H1 (cell line): Measurements from ENCODE around the gene C2CD4A. TPM values are rescaled to one million over a fixed set of nuclear protein-coding genes. Genes with fewer than 3 reads are reported as not detected.
A peak's percentile ranks its signal among the peaks of the same experiment; 100 is the strongest.

ENCODE experiments used
- CTCF ChIA-PET: fragments of 300-600 bp; sonication (Branson Sonifier 250); formaldehyde crosslinking; loops from one replicate; lab custom pipeline; 2021; ENCODE audit not compliant: partially characterized antibody; lab: Charles Lee
- POLR2A ChIA-PET: fragments of 300-600 bp; sonication (Branson Sonifier 250); formaldehyde crosslinking; loops from one replicate; lab custom pipeline; 2021; ENCODE audit warnings: inconsistent platforms; ENCODE audit not compliant: partially characterized antibody; lab: Charles Lee
- DNase-seq, 2 experiments: peaks; one replicate each; pipeline versions ENCODE4 v3.0.0 to v3.0.0-alpha.2; 2010 to 2022; ENCODE audit warnings: low spot score in 2 of 2, low read depth in 1 of 2, mixed read lengths in 1 of 2
- FAIRE-seq: peaks from 2 replicates; lab custom pipeline; 2011; peaks lifted over from hg19 to GRCh38; lab: Jason Lieb, UNC
- H2AFZ ChIP-seq: 2 replicates; pipeline ENCODE4 v1.8.1; 2012; ENCODE audit warnings: low read length, inconsistent platforms
- H2AK5ac ChIP-seq: 2 replicates; pipeline ENCODE4 v1.6.1; 2013; ENCODE audit warnings: low read depth, low read length
- H2BK120ac ChIP-seq: replicated peaks from 2 replicates; pipeline ENCODE3; 2013; ENCODE audit warnings: low read depth, low read length, inconsistent platforms
- H2BK12ac ChIP-seq: 2 replicates; pipeline ENCODE4 v1.6.1; 2013; ENCODE audit warnings: low read depth, low read length
- H2BK15ac ChIP-seq: 2 replicates; pipeline ENCODE4 v1.6.1; 2013; ENCODE audit warnings: low read length
- H2BK20ac ChIP-seq: 2 replicates; pipeline ENCODE4 v1.6.1; 2013; ENCODE audit warnings: low read length
- H2BK5ac ChIP-seq: 2 replicates; pipeline ENCODE4 v1.6.1; 2013; ENCODE audit warnings: low read depth, low read length
- H3K14ac ChIP-seq: 2 replicates; pipeline ENCODE4 v1.6.1; 2013; ENCODE audit warnings: inconsistent platforms; ENCODE audit not compliant: insufficient read length
- H3K18ac ChIP-seq: 2 replicates; pipeline ENCODE4 v1.6.1; 2013; ENCODE audit warnings: low read length; ENCODE audit errors: extremely low read depth
- H3K23ac ChIP-seq: 2 replicates; pipeline ENCODE4 v1.6.1; 2013; ENCODE audit warnings: inconsistent platforms; ENCODE audit not compliant: insufficient read length
- H3K23me2 ChIP-seq: 2 replicates; pipeline ENCODE4 v1.6.1; 2013; ENCODE audit warnings: low read depth, low read length
- H3K27ac ChIP-seq: 2 replicates; pipeline ENCODE4 v1.6.1; 2011; ENCODE audit warnings: low read depth, low read length, inconsistent platforms
- H3K27me3 ChIP-seq, 4 experiments: replicated peaks in 1 of 4; 1 replicate in 1 of 4; 2 replicates in 3 of 4; pipeline versions ENCODE4 v1.6.1 to v1.8.1; 2011 to 2013; ENCODE audit warnings: low read length in 3 of 4, mild to moderate bottlenecking in 3 of 4, inconsistent platforms in 2 of 4, mixed read lengths in 2 of 4, moderate library complexity in 1 of 4; ENCODE audit not compliant: control insufficient read depth in 3 of 4, insufficient read depth in 3 of 4; ENCODE audit errors: extremely low read depth in 1 of 4
- H3K36me3 ChIP-seq, 4 experiments: 2 replicates each; pipeline versions ENCODE4 v1.6.1 to v1.8.1; 2011 to 2013; ENCODE audit warnings: mild to moderate bottlenecking in 4 of 4, low read length in 3 of 4, moderate library complexity in 2 of 4, control low read depth in 1 of 4, inconsistent platforms in 1 of 4; ENCODE audit not compliant: insufficient read depth in 4 of 4, control insufficient read depth in 2 of 4
- H3K4ac ChIP-seq: replicated peaks from 2 replicates; pipeline ENCODE3; 2013; ENCODE audit warnings: low read length, low read depth, mixed read lengths, inconsistent platforms; ENCODE audit not compliant: insufficient read length
- H3K4me1 ChIP-seq, 4 experiments: replicated peaks in 1 of 4; 1 replicate in 1 of 4; 2 replicates in 3 of 4; pipeline versions ENCODE4 v1.6.1 to v1.8.1; 2011 to 2013; ENCODE audit warnings: low read length in 3 of 4, inconsistent platforms in 2 of 4, mixed read lengths in 1 of 4; ENCODE audit not compliant: insufficient read depth in 4 of 4, control insufficient read depth in 3 of 4
- H3K4me2 ChIP-seq, 2 experiments: 2 replicates each; pipeline versions ENCODE4 v1.6.1 to v1.8.1; 2011 to 2013; ENCODE audit warnings: low read depth in 2 of 2, low read length in 2 of 2, control low read depth in 1 of 2, inconsistent platforms in 1 of 2, mild to moderate bottlenecking in 1 of 2; ENCODE audit not compliant: insufficient read depth in 1 of 2
- H3K4me3 ChIP-seq, 4 experiments: fragments of 200-600, 300-600 bp in 1 of 4; sonication (generic), shearing (Covaris generic), sonication (Bioruptor Twin) in 1 of 4; 2 replicates each; pipeline versions ENCODE4 v1.5.1 to v1.8.1; 2011 to 2016; ENCODE audit warnings: low read length in 4 of 4, low read depth in 3 of 4, control low read depth in 2 of 4, inconsistent platforms in 2 of 4, mild to moderate bottlenecking in 2 of 4, mixed read lengths in 1 of 4, moderate library complexity in 1 of 4; ENCODE audit not compliant: insufficient read depth in 2 of 4; ENCODE audit errors: extremely low read depth in 1 of 4
- H3K56ac ChIP-seq: replicated peaks from 2 replicates; pipeline ENCODE3; 2013; ENCODE audit warnings: low read depth, mild to moderate bottlenecking, mixed read lengths, low read length, inconsistent platforms; ENCODE audit not compliant: insufficient read length
- H3K79me1 ChIP-seq: 2 replicates; pipeline ENCODE4 v1.6.1; 2013; ENCODE audit warnings: low read depth, low read length, control low read depth
- H3K79me2 ChIP-seq, 2 experiments: 2 replicates each; pipeline versions ENCODE4 v1.6.1 to v1.8.1; 2012 to 2013; ENCODE audit warnings: low read length in 2 of 2, mild to moderate bottlenecking in 2 of 2, inconsistent platforms in 1 of 2; ENCODE audit not compliant: insufficient read depth in 2 of 2, control insufficient read depth in 1 of 2
- H3K9ac ChIP-seq, 4 experiments: replicated peaks in 1 of 4; 1 replicate in 1 of 4; 2 replicates in 3 of 4; pipeline versions ENCODE4 v1.6.1 to v1.8.1; 2011 to 2013; ENCODE audit warnings: low read depth in 3 of 4, low read length in 3 of 4, control low read depth in 2 of 4, mild to moderate bottlenecking in 2 of 4, moderate library complexity in 2 of 4, inconsistent platforms in 1 of 4; ENCODE audit errors: extremely low read depth in 1 of 4
- H3K9me3 ChIP-seq, 2 experiments: 2 replicates each; pipeline versions ENCODE4 v1.6.1 to v1.8.1; 2012 to 2013; ENCODE audit warnings: mild to moderate bottlenecking in 2 of 2, moderate library complexity in 2 of 2, control low read depth in 1 of 2, inconsistent platforms in 1 of 2, low read depth in 1 of 2, low read length in 1 of 2, mixed read lengths in 1 of 2; ENCODE audit not compliant: insufficient read depth in 2 of 2
- H4K20me1 ChIP-seq, 2 experiments: replicated peaks in 1 of 2; 2 replicates each; pipeline versions ENCODE3 to v1.8.1; 2011 to 2013; ENCODE audit warnings: inconsistent platforms in 2 of 2, low read length in 2 of 2, mild to moderate bottlenecking in 1 of 2; ENCODE audit not compliant: insufficient read depth in 2 of 2, control insufficient read depth in 1 of 2
- H4K5ac ChIP-seq: 2 replicates; pipeline ENCODE4 v1.6.1; 2013; ENCODE audit warnings: low read length, low read depth, mixed read lengths, inconsistent platforms; ENCODE audit not compliant: insufficient read length
- H4K8ac ChIP-seq: 2 replicates; pipeline ENCODE4 v1.8.0; 2013; ENCODE audit warnings: mild to moderate bottlenecking, moderate library complexity, low read length, inconsistent platforms; ENCODE audit not compliant: insufficient read depth; ENCODE audit errors: extremely low read depth
- H4K91ac ChIP-seq: replicated peaks from 2 replicates; pipeline ENCODE3; 2013; ENCODE audit warnings: low read length, mixed read lengths, inconsistent platforms; ENCODE audit not compliant: insufficient read length
- EP300 ChIP-seq, 2 experiments: IDR thresholded peaks; 1 replicate in 1 of 2; 2 replicates in 1 of 2; pipeline ENCODE4 v1.6.1; 2011 to 2012; ENCODE audit warnings: low read depth in 2 of 2, low read length in 2 of 2, mild to moderate bottlenecking in 2 of 2, borderline replicate concordance in 1 of 2, inconsistent platforms in 1 of 2, moderate library complexity in 1 of 2
- HDAC2 ChIP-seq, 2 experiments: fragments of 300-600 bp in 1 of 2; sonication (generic) in 1 of 2; IDR thresholded peaks; 2 replicates each; pipeline ENCODE4 v1.6.1; 2011 to 2012; ENCODE audit warnings: low read depth in 2 of 2, low read length in 2 of 2, mild to moderate bottlenecking in 2 of 2, moderate library complexity in 2 of 2, borderline replicate concordance in 1 of 2, inconsistent platforms in 1 of 2
- KDM4A ChIP-seq: IDR thresholded peaks from one replicate; pipeline ENCODE4 v1.7.1; 2012; ENCODE audit warnings: low read depth, mild to moderate bottlenecking, moderate library complexity, low read length, inconsistent platforms; ENCODE audit not compliant: severe bottlenecking
- ZNF274 ChIP-seq: IDR thresholded peaks from 2 replicates; pipeline ENCODE4 v1.7.0; 2012; ENCODE audit warnings: low read length, borderline replicate concordance; ENCODE audit errors: extremely low read depth
- WGBS, 2 experiments: shearing (Covaris generic) in 1 of 2; methylation state at CpG; one replicate each; pipeline versions ENCODE4 v1.1.6 to v1.1.7; 2013 to 2015; ENCODE audit warnings: low lambda C conversion rate in 2 of 2, mixed read lengths in 2 of 2, inconsistent platforms in 1 of 2, low coverage in 1 of 2, missing lambda C conversion rate in 1 of 2; ENCODE audit not compliant: insufficient replicate concordance in 2 of 2, insufficient coverage in 1 of 2, insufficient read length in 1 of 2; ENCODE audit errors: extremely low coverage in 1 of 2, missing lambda C conversion rate in 1 of 2; 5-methylcytosine and 5-hydroxymethylcytosine counted together
- polyA plus RNA-seq, 7 experiments: library from polyadenylated mRNA; depleted of rRNA in 3 of 7; stranded (reverse) in 5 of 7; unstranded in 2 of 7; fragments of >200 nt in 5 of 7; fragments of 200-250 nt in 2 of 7; gene quantifications; 1 replicate in 5 of 7; 2 replicates in 1 of 7; 4 replicates in 1 of 7; pipeline versions ENCODE4 v1.2.1 to v1.2.3, GENCODE V29; 2011 to 2013; ENCODE audit warnings: missing spikeins in 2 of 7, mixed read lengths in 2 of 7
- total RNA-seq: library from RNA; stranded (reverse); fragmentation: NEBNext Ultra II Directional; extraction: Animal tissue kit (Norgen Biotek cat#: 25700); gene quantifications from 2 replicates; pipeline ENCODE4 v1.2.1, GENCODE V29; 2021

Gene C2CD4A
- total and polyA plus RNA-seq, 2 of the 8 experiments (the other 6 are each of a cell fraction or from before 2014, with no cell fraction given) = not detected

- CTCF ChIA-PET = interaction anchor here (0.6 to 1.6 kb wide), 3 partner anchors 16 to 186 kb away, joined by 3 read pairs; no protein-coding TSS in a partner anchor
- Histone ChIP-seq H3K14ac (no peak overlapping the region), H3K4ac (no peak overlapping the region), H3K9me3 (no peaks in the 10 kb centered on the region), H2BK15ac (no peak overlapping the region), H2BK5ac (no peak overlapping the region), H3K23ac (no peak overlapping the region), H3K56ac (no peak overlapping the region), H3K9ac (no peak overlapping the region), H4K5ac (no peak overlapping the region), H3K36me3 (no peaks in the 10 kb centered on the region), H3K4me3 (no peak overlapping the region), H4K20me1 (no peaks in the 10 kb centered on the region), H3K4me1 (peaks cover 0 to 6% (median under 1%) of the 10 kb centered on the region in 4 experiments; a peak in 1 of 7 replicates), H3K23me2 (peaks cover 7% of the 10 kb centered on the region), H3K27ac (no peak overlapping the region), H3K79me2 (peaks cover 0 to 5% of the 10 kb centered on the region in 2 experiments; a peak in 2 of 4 replicates), H3K18ac (no peak overlapping the region), H3K4me2 (peak overlapping the region in 1 of 2 experiments; percentile 78; a peak in 1 of 4 replicates), H2AK5ac (no peak overlapping the region; the same call in 1 of the 2 replicates), H2BK20ac (no peak overlapping the region), H4K8ac (no peak overlapping the region), H2BK12ac (no peak overlapping the region), H3K27me3 (peaks cover 0 to 8% (median 4%) of the 10 kb centered on the region in 4 experiments; a peak in 4 of 7 replicates), H2BK120ac (no peak overlapping the region), H3K79me1 (no peaks in the 10 kb centered on the region), H4K91ac (no peak overlapping the region), H2AFZ (no peak overlapping the region)
- DNase-seq = no peak
- FAIRE-seq = no peak
- POLR2A ChIA-PET = no interaction called here
- WGBS, 2 experiments = 92% methylated on average over 5 of the region's 5 CpGs; no CpG with 5 or more reads in 1 of the 2 experiments
- TF ChIP-seq HDAC2 (IDR thresholded peaks at IDR 0.05; ENCODE audit: borderline replicate concordance in 1 of 2, low read depth in 2 of 2, low read length in 2 of 2) = no peak
- TF ChIP-seq ZNF274 = no peak
- TF ChIP-seq EP300 (IDR thresholded peaks at IDR 0.05; ENCODE audit: borderline replicate concordance in 1 of 2, low read depth in 2 of 2, low read length in 2 of 2) = no peak
- no peak for TF ChIP-seq KDM4A
These were observed 8.3 kb upstream of the C2CD4A start for GRCh38 chr15:62058327-62059028.
